Keratinocyte (primary cell): ENCODE results near the gene VPS11. TPM values are rescaled to one million over a fixed set of nuclear protein-coding genes. Genes with fewer than 3 reads are reported as not detected.

Experiments used
- DNase-seq: peaks from one replicate; pipeline ENCODE4 v3.0.0-alpha.2; 2011; ENCODE audit warnings: low read depth, missing footprints, low spot score
- FAIRE-seq: peaks from 2 replicates; lab custom pipeline; 2011; peaks lifted over from hg19 to GRCh38; lab: Jason Lieb, UNC
- H2AFZ ChIP-seq: 2 replicates; pipeline ENCODE4 v1.6.0; 2012; ENCODE audit warnings: low read length, control low read depth, inconsistent platforms; ENCODE audit not compliant: control insufficient read depth
- H3K27ac ChIP-seq: 2 replicates; pipeline ENCODE4 v1.5.1; 2011; ENCODE audit warnings: low read length; ENCODE audit not compliant: control insufficient read depth, insufficient read depth
- H3K27me3 ChIP-seq: 3 replicates; pipeline ENCODE4 v1.6.0; 2011; ENCODE audit warnings: low read length; ENCODE audit not compliant: control insufficient read depth, insufficient read depth; ENCODE audit errors: extremely low read depth
- H3K36me3 ChIP-seq, 2 experiments: 2 replicates in 1 of 2; 3 replicates in 1 of 2; pipeline ENCODE4 v1.5.1; 2011; ENCODE audit warnings: low read length in 2 of 2, mild to moderate bottlenecking in 1 of 2; ENCODE audit not compliant: control insufficient read depth in 2 of 2, insufficient read depth in 2 of 2; ENCODE audit errors: extremely low read depth in 1 of 2
- H3K4me1 ChIP-seq: 3 replicates; pipeline ENCODE4 v1.5.1; 2011; ENCODE audit warnings: low read length; ENCODE audit not compliant: control insufficient read depth, insufficient read depth; ENCODE audit errors: extremely low read depth
- H3K4me2 ChIP-seq: 3 replicates; pipeline ENCODE4 v1.6.0; 2011; ENCODE audit warnings: low read depth, low read length; ENCODE audit not compliant: control insufficient read depth, insufficient read depth; ENCODE audit errors: extremely low read depth
- H3K4me3 ChIP-seq, 3 experiments: fragments of 200-600 bp in 1 of 3; sonication (generic) in 1 of 3; 2 replicates in 2 of 3; 3 replicates in 1 of 3; pipeline ENCODE4 v1.5.1; 2011 to 2016; ENCODE audit warnings: low read length in 3 of 3, mild to moderate bottlenecking in 3 of 3, control low read depth in 2 of 3, inconsistent platforms in 1 of 3, low read depth in 1 of 3, mixed read lengths in 1 of 3, mixed run types in 1 of 3, moderate library complexity in 1 of 3; ENCODE audit not compliant: control insufficient read depth in 2 of 3, insufficient read depth in 2 of 3; ENCODE audit errors: extremely low read depth in 1 of 3
- H3K79me2 ChIP-seq: 2 replicates; pipeline ENCODE4 v1.6.0; 2012; ENCODE audit warnings: low read length; ENCODE audit not compliant: control insufficient read depth, insufficient read depth
- H3K9ac ChIP-seq: 3 replicates; pipeline ENCODE4 v1.6.0; 2011; ENCODE audit warnings: low read length; ENCODE audit not compliant: control insufficient read depth, insufficient read depth; ENCODE audit errors: extremely low read depth
- H3K9me1 ChIP-seq: 3 replicates; pipeline ENCODE4 v1.6.0; 2011; ENCODE audit warnings: low read length; ENCODE audit not compliant: control insufficient read depth, insufficient read depth; ENCODE audit errors: extremely low read depth
- H3K9me3 ChIP-seq: 2 replicates; pipeline ENCODE4 v1.5.1; 2012; ENCODE audit warnings: low read depth, low read length; ENCODE audit not compliant: control insufficient read depth
- H4K20me1 ChIP-seq: 3 replicates; pipeline ENCODE4 v1.6.0; 2011; ENCODE audit warnings: low read length; ENCODE audit not compliant: control insufficient read depth, insufficient read depth; ENCODE audit errors: extremely low read depth
- CTCF ChIP-seq, 3 experiments: IDR thresholded peaks in 1 of 3; conservative IDR thresholded peaks in 1 of 3; optimal IDR thresholded peaks in 1 of 3; 2 replicates in 2 of 3; 3 replicates in 1 of 3; pipeline versions ENCODE3 to v1.5.1; 2011; ENCODE audit warnings: low read length in 3 of 3, mild to moderate bottlenecking in 3 of 3, moderate library complexity in 2 of 3, control low read depth in 1 of 3, inconsistent platforms in 1 of 3; ENCODE audit not compliant: insufficient read depth in 2 of 3; ENCODE audit errors: extremely low read depth in 1 of 3
- EZH2 ChIP-seq: IDR thresholded peaks from one replicate; pipeline ENCODE4 v1.6.1; 2012; ENCODE audit warnings: inconsistent platforms, mild to moderate bottlenecking, low read length, moderate library complexity
- dilution Hi-C: fragments of 300-500 bp; cut with MboI; formaldehyde crosslinking; loops from one replicate; pipeline ENCODE4 v1.7.0; 2020; ENCODE audit warnings: low sequenced_read_pairs; ENCODE audit not compliant: extremely low pct_ligation_motif_present
- polyA plus RNA-seq, 5 experiments: library from polyadenylated mRNA; depleted of rRNA in 3 of 5; stranded (reverse) in 3 of 5; stranded (forward) in 1 of 5; unstranded in 1 of 5; fragments of >200 nt; gene quantifications; 1 replicate in 1 of 5; 2 replicates in 3 of 5; 3 replicates in 1 of 5; pipeline versions ENCODE4 v1.2.1 to v1.2.3, GENCODE V29; 2011 to 2012; ENCODE audit warnings: missing spikeins in 2 of 5, low read depth in 1 of 5, low replicate concordance in 1 of 5

The VPS11 gene
- polyA plus RNA-seq, 1 donor (not counting 4 experiments of a cell fraction or from before 2014, with no cell fraction given), result 12.1 TPM

- H3K4me1 ChIP-seq, result peaks cover 14% of the 10 kb centered on the region
- dilution Hi-C loops, result no loop called here
- H3K4me3 ChIP-seq, result no peak overlapping the region
- H3K9ac ChIP-seq, result no peak overlapping the region
- H3K9me1 ChIP-seq, result no peaks in the 10 kb centered on the region
- peaks cover 4 to 11% of the 10 kb centered on the region in 2 experiments for H3K36me3 ChIP-seq
- no peak overlapping the region for H2AFZ ChIP-seq
- no peak for DNase-seq
- H4K20me1 ChIP-seq, result no peaks in the 10 kb centered on the region
- H3K27me3 ChIP-seq, result no peaks in the 10 kb centered on the region
- H3K79me2 ChIP-seq, result peaks cover 6% of the 10 kb centered on the region
- no peak overlapping the region for H3K27ac ChIP-seq
- FAIRE-seq, result no peak
- H3K4me2 ChIP-seq, result no peak overlapping the region
- TF ChIP-seq EZH2 (no peak), CTCF (optimal IDR thresholded peaks at IDR 0.05 in 1 of 3, IDR thresholded peaks at IDR 0.05 in 1 of 3, conservative IDR thresholded peaks at IDR 0.05 in 1 of 3; ENCODE audit: extremely low read depth in 1 of 3, insufficient read depth in 2 of 3, low read length in 3 of 3) (no peak)
- no peaks in the 10 kb centered on the region for H3K9me3 ChIP-seq
Measured at GRCh38 chr11:119117004-119117706, 49.5 kb downstream of the VPS11 start.

GRCh38 chr11:119118227-119118626, 50.6 kb downstream of the VPS11 start:
- H4K20me1 ChIP-seq, result no peaks in the 10 kb centered on the region
- H3K36me3 ChIP-seq, result peaks cover 2 to 10% of the 10 kb centered on the region in 2 experiments
- no peaks in the 10 kb centered on the region for H3K9me3 ChIP-seq
- H3K9me1 ChIP-seq, result no peaks in the 10 kb centered on the region
- TF ChIP-seq EZH2 (no peak), CTCF (optimal IDR thresholded peaks at IDR 0.05 in 1 of 3, IDR thresholded peaks at IDR 0.05 in 1 of 3, conservative IDR thresholded peaks at IDR 0.05 in 1 of 3; ENCODE audit: extremely low read depth in 1 of 3, insufficient read depth in 2 of 3, low read length in 3 of 3) (no peak)
- no peak overlapping the region for H3K27ac ChIP-seq
- peaks cover 16% of the 10 kb centered on the region for H3K4me1 ChIP-seq
- no peak overlapping the region for H3K9ac ChIP-seq
- no peaks in the 10 kb centered on the region for H3K27me3 ChIP-seq
- DNase-seq (no peak), FAIRE-seq (no peak)
- H3K79me2 ChIP-seq, result peaks cover 17% of the 10 kb centered on the region
- dilution Hi-C loops, result no loop called here
- no peak overlapping the region for H2AFZ ChIP-seq
- H3K4me3 ChIP-seq, result no peak overlapping the region
- no peak overlapping the region for H3K4me2 ChIP-seq
